H7 (cell line): Measurements from ENCODE around the gene TMEM234. TPM values are rescaled to one million over a fixed set of nuclear protein-coding genes. Genes with fewer than 3 reads are reported as not detected.
A peak's percentile ranks its signal among the peaks of the same experiment; 100 is the strongest.

Experiments used
- DNase-seq: peaks from one replicate; pipeline ENCODE4 v3.0.0; 2012
- H3K27me3 ChIP-seq: 2 replicates; pipeline ENCODE4 v1.6.0; 2011; ENCODE audit warnings: mild to moderate bottlenecking, low read length; ENCODE audit not compliant: control insufficient read depth, insufficient read depth
- H3K36me3 ChIP-seq: replicated peaks from 2 replicates; pipeline ENCODE4 v1.5.1; 2011; ENCODE audit warnings: low read length; ENCODE audit not compliant: control insufficient read depth, insufficient read depth
- H3K4me3 ChIP-seq: 2 replicates; pipeline ENCODE4 v1.5.1; 2011; ENCODE audit warnings: low read depth, mild to moderate bottlenecking, control low read depth, low read length, moderate library complexity; ENCODE audit not compliant: insufficient read depth
- total RNA-seq: library from RNA; depleted of rRNA; stranded (reverse); fragments of >200 nt; shearing (Covaris generic); gene quantifications from 2 replicates; pipeline ENCODE4 v1.2.3, GENCODE V29; 2014

Gene TMEM234
- total RNA-seq, 1 experiment from 2014 or later = 11.8 TPM

DNA sequence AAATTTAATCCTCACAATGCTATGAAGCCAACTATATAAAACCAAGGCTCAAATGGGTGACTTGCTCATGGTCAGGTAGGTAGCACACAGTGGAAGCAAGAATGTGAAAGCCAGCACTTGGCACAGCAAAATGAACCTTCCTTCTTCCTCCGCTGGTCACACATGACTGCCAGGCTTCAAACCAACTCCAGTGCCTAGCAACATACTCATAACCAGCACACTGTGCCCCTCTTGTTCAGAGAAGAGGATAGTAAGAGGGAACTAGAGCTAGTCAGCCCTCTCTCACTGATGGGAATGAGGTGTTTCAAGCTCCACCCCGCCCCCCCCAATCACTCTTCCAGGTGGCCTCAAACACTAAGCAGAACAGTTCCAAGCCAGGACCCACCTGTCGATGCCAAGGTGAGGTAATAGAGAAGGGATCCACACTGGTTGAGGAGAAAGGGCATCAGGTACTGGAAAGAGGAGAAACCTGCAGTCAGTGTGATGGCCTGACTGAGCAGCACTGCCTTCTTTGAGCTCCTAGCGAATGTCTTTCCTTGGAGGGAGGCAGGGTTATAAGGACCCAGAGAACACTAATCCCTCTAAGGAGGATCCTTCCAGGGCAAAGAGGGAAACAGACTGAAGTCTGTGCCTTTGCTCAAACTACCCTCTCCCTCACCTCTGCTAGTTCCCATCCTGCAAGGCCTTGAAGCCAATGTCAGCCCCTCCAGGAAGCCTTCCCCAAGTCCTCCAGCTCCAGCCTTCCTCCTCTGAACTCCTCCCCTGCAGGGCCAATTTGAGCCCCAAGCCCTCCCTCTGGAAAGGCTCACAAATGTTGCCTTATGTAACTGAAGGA lies 1.2 kb downstream of the TMEM234 start:
- Histone ChIP-seq H3K36me3 (peaks cover 19% of the 10 kb centered on the region), H3K4me3 (peak overlapping the region; percentile 98), H3K27me3 (no peaks in the 10 kb centered on the region)
- DNase-seq = no peak

DNA sequence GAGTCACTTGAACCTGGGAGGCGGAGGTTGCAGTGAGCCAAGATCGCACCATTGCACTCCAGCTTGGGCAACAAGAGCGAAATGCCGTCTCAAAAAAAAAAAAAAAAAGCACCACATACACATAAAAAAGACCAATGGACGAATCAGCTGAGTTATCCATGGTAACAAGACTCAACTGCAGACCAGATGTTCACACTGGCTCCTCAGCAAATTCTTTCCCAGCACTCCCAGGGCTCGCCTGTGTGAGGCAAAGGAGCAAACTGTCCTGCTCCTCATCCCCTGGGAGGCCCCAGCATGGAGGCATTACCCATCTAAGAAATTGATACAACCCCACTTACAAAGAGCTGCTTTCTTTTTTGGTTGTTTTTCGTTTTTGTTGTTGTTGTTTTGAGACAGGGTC lies 3.1 kb downstream of the TMEM234 start:
- no peak for DNase-seq
- Histone ChIP-seq H3K4me3 (no peak overlapping the region), H3K36me3 (peaks cover 13% of the 10 kb centered on the region), H3K27me3 (no peaks in the 10 kb centered on the region)

DNA sequence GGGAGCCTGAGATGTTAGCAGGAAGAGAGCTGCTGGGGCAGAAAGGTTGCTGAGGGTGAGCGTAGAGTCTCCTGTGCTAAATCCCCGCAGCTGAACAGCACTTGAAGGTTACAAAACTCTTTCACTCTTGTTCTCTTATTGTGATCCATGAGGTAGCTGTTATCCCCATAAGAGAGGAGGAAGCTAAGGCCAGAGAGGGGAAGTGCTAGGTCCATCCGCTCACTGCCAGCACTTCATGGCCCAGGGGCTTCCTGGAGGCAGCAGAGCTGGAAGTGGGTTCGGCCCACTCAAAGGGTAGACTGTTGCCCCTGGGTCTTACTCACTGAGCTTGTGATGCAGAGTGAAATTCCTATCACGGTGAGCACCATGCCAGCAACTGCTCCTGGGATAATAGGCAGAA lies 5.6 kb downstream of the TMEM234 start:
- H3K27me3 ChIP-seq = no peaks in the 10 kb centered on the region
- H3K36me3 ChIP-seq = peaks cover 8% of the 10 kb centered on the region
- DNase-seq = no peak
- H3K4me3 ChIP-seq = no peak overlapping the region

DNA sequence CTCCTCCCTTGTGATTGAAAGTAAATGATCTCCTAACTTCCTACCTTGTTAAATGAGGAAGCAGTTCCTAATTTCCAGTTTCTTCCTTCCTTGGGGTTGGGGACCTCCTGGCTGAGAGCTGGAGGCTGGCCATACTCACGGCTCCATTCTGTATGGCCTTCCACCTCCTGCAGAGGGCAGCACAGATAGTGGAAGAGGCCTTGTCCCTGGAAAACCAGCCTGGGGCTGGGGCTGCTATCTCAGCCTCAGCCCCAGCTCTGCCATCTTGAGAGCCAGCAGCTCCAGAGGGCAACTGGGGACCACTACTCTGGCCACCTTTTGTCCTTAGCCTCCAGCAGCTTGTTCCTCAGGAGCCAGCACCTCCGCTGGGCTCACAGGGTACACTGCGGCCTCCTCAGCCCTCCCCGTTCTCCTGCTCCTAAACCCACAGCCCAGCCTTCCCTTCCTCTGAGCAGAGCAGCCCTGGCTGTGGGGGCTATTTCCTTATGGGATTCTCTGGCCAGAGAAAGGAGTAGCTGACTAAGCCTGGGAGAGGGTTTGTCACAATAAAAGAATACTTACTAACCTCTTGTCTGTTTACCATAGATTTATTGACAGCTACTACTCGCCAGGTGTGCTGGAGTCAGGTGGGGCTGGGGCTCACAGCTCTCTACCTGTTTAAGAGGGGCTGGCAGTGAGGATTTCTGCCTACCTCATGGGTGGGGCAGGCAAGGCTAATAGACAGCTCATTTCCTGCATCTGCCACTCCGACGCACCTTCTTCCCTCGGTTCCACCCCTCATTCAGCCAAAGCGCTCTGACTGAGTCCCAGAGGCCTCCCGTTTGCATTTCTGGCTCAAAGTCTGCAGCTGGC lies 6.3 kb downstream of the TMEM234 start:
- no peak overlapping the region for H3K4me3 ChIP-seq
- H3K27me3 ChIP-seq = no peaks in the 10 kb centered on the region
- H3K36me3 ChIP-seq = peaks cover 8% of the 10 kb centered on the region
- peak; percentile 90 for DNase-seq

DNA sequence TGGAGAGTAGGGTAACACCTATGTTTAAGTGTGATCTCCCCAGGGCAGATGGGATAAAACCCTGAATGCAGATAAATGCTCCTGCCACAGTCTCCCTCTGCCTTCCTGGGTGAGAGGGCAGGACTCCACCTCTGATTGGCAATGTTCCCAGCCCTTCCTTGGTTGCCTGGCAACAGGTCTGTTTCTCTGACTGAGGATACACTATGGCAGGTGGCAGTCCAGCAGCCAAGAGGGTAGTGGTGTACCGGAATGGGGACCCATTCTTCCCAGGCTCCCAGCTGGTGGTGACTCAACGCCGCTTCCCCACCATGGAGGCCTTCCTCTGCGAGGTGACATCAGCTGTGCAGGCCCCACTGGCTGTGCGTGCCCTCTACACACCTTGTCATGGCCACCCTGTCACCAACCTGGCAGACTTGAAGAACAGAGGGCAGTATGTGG lies 13.2 kb downstream of the TMEM234 start, which contains the start of gene DCDC2B:
Gene DCDC2B, plus strand, starts transcription at position 199 of the 438 bp plus-strand sequence. Its CDS starts 5 bp downstream, at position 204.
- no peak for DNase-seq

DNA sequence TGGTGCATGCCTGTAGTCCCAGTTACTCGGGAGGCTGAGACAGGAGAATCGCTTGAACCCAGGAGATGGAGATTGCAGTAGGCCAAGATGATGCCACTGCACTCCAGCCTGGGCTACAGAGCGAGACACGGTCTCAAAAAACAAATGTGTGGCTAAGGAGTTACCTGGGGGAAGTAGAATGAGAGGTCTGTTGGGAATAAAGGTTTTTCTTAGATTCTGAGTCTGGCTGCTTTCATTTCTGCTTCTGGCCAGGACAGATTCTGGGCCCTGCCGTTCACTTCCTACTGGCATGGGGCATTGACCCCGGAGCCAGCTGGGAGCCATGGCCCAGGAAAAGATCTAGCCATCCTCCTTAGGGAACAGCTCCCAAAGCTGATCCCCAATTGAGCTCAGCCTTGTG lies 13.7 kb downstream of the TMEM234 start:
- H3K36me3 ChIP-seq = peaks cover 1% of the 10 kb centered on the region
- H3K27me3 ChIP-seq = no peaks in the 10 kb centered on the region; the same call in 1 of the 2 replicates
- no peak overlapping the region for H3K4me3 ChIP-seq
- no peak for DNase-seq

More for the DNA sequence above, 13.2 kb downstream of the TMEM234 start, which contains the start of gene DCDC2B:
- Histone ChIP-seq H3K36me3 (peaks cover 1% of the 10 kb centered on the region), H3K27me3 (no peaks in the 10 kb centered on the region; the same call in 1 of the 2 replicates), H3K4me3 (no peak within 1 kb of the TSS)

DNA sequence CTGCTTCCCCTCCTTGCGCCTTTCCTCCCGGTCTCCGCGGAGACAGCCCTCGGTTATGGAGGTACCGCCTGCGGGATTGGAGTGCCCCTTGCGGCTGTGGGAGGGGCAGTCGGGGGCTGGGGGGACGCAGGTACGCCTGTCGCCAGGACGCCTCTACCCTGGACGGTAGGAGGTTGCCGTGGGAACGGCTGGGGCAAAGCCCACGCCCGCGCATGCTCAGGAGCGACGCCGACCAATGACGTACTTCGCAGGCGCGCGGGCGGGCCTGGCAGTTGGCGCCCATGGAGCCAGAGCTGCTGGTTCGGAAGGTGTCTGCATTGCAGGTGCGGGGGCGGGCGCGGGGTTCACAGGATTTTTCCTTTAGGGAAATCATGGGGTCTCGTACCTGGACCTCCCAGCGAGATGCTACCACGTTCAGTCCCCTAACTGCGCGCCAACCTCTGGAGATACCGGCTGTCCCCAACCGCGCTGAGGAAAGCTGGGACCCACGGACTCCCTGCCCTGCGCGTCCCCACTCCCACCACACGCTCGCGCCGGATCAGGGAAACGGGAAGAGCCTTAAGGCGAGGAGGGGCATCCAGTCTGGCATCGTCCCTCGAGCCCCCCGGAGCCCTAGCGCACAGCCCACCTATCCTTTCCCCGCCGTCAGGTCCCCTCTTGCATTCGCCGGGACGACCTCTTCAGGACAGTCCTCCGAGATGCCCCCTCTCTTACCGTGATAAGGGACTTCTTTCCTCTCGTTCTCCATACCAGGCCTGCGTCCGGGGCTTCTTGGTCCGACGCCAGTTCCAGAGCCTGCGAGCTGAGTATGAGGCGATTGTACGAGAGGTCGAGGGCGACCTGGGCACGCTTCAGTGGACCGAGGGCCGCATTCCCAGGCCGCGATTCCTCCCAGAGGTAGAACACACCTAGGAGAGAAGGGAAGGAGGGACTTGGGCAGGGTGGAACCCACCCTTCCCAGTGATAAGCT lies 16.5 kb downstream of the TMEM234 start, which contains the start of gene IQCC:
Gene IQCC, plus strand, starts transcription at position 271 of the 970 bp plus-strand sequence. Its CDS starts 11 bp downstream, at position 282.
- Histone ChIP-seq H3K27me3 (no peaks in the 10 kb centered on the region; the same call in 1 of the 2 replicates), H3K4me3 (peak within 1 kb of the TSS; percentile 58), H3K36me3 (peaks cover 1% of the 10 kb centered on the region)
- DNase-seq = peak; percentile 99

DNA sequence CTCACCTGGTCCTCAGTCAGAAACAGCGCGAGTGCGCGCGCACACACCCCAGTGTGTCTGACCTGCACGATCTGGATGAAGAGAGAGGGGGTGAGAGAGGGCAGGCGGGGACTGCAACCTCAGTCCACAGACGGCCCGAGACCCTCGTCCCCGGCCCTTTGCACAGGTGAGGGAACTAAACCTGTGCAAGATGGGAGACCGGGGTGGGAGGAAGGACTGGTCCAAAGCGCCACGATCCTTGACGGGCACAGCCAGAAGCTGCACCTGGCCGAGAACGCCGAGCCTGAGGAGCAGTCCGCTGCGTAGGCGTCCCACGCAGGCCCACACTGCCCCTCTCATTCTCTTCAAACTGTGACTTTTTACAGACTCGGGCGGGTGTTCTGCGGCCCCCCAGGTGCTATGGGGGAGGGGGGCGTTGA lies 17.2 kb downstream of the TMEM234 start:
- peak; percentile 70 for DNase-seq
- H3K4me3 ChIP-seq = peak overlapping the region; percentile 58
- peaks cover 1% of the 10 kb centered on the region for H3K36me3 ChIP-seq
- no peaks in the 10 kb centered on the region; the same call in 1 of the 2 replicates for H3K27me3 ChIP-seq

DNA sequence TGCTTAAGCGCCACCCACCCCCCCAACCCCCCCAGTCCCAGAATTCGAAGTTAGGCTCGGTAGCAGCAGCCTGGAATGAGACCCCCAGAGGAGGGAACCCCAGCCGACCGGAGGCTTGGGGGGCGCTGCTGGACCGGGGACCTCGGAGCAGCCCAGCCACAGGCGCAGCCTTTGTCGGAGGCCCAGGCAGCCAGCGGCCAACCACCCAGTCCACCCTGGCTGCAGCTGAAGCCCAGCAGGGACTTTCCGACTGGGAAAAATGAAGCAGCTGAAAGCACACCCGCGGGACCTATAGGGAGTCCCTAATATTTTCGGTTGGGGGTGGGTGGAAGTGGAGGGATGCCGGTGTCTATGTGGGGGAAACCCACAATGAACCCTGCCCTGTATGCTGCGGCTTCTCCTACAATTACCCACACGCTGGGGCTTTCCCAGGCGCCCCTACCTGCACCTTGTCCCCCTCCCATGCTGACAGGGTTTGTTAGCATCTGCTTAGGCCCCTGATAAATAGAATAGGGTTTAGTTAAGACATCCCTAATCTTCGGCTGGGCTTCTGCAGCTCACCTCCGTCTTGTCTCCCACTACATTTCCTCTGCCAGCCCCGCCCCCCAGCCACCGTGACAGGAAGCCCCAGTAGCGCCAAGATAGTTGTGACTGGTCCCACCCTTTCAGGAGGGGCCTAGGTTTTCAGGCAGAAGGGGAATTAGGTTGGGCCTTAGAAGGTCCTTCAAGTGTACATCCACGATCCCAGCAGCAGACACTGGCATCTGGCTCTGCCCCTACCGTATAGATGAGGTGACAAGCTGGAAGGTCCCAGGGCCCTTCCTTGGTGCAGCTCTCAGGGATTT lies 20.9 kb downstream of the TMEM234 start:
- H3K4me3 ChIP-seq = peak overlapping the region; percentile 79
- H3K36me3 ChIP-seq = peaks cover 9% of the 10 kb centered on the region
- H3K27me3 ChIP-seq = no peaks in the 10 kb centered on the region; the same call in 1 of the 2 replicates
- DNase-seq = peak; percentile 90

DNA sequence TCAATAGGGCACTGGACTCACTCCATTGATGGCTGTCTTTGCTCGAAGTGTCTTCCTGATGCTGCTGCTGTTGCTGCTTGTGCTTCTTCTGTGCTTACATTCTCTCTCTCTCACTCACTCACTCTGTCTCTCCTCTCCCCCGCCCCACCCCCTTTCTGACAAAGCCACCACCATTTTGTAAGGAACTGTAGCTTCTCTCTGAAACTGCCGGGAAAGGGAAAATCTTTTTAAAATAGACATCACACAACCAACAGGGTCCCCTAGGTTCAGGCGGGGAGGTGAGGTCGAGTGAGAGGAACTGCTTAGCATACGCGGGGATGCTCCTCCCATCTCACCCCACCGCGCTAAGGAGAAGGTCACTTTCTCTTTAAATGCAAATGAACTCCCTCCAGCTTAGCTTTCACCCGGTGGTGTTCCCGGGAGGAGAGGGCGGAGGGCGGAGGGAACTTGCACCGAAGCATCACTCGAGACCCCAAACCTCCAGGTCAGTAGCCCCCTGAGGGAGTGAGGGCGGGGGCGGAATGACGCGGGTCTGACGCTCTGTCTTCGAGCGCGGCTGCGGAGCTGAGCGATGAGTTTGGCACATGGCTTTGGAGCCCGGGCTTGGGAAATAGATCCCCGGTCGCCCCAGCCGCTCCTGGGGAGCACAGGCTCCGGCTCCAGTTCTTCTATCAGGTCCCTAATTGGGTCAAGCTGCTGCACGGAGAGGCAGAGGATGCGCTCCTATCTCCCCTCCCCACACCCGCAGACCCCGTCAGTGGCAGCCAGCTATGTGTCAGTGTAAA lies 21.7 kb downstream of the TMEM234 start, which contains the start of gene CCDC28B:
Gene CCDC28B, plus strand, starts transcription at position 370 of the 785 bp plus-strand sequence. CDS start 1,341 bp downstream, outside the sequence.
- peak within 1 kb of the TSS; percentile 79 for H3K4me3 ChIP-seq
- H3K36me3 ChIP-seq = peaks cover 14% of the 10 kb centered on the region
- peak; percentile 97 for DNase-seq
- H3K27me3 ChIP-seq = no peaks in the 10 kb centered on the region

DNA sequence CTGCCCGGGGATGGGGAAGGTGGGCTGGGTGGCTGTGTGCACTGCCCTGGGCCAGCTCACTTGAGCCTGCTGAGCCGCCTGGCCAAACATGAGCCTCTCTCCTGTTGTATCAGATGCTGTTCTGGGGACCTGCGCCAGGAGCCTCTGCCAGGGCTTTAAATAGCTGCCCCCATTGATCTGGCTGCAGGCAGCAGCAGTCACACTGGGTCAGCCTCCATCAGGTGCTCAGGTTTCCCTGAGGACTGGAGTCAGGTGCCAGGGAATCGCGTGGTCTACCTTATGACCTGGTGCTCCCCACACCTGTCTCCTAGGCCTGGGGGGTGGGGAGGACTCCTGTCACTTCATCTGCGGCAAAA lies 22.5 kb downstream of the TMEM234 start:
- peak overlapping the region; percentile 79; the same call in 1 of the 2 replicates for H3K4me3 ChIP-seq

DNA sequence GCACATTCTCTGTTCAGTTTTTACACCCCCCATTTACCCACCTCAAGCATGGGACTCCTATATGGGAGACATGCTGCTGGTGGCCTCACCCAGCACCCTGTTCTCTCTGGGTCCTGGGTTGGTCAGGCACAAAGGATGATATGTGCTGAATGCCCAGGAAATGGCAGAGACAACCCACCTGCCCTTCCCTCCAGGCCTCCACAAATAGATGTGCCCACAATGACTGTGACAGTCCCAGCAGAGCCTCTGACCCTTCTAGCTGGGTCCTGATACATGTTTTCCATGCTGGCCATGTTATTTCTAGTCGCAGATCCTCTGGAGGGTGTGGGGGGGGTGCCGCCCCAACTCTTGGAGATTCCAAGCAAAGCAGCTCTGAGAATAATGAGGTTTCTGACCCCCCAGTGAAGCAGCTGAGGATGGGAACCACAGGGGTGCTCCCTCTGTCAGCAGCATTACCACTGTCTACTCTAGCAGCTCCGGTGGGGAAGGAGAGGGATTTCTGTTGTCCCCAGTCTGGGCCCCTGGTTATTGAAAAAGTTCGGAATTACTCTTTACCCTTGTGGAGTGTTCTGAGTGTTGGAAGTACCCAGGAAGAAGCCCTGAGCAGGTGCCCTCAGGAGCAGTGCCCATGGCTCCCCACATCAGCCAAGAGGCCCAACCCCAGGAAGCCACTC lies 23.0 kb downstream of the TMEM234 start:
- no peaks in the 10 kb centered on the region for H3K27me3 ChIP-seq
- H3K36me3 ChIP-seq = peaks cover 25% of the 10 kb centered on the region
- no peak for DNase-seq
- H3K4me3 ChIP-seq = no peak overlapping the region

More for the DNA sequence above, 22.5 kb downstream of the TMEM234 start:
- Histone ChIP-seq H3K27me3 (no peaks in the 10 kb centered on the region), H3K36me3 (peaks cover 20% of the 10 kb centered on the region)
- DNase-seq = peak; percentile 75
